CD4-positive, alpha-beta T cell treated with Interferon alpha-2 for 1 hour (primary cell): ENCODE measurements around the gene PRMT1.

Source experiments
- DNase-seq, 2 donors: peaks; one replicate each; pipeline ENCODE4 v3.0.0-alpha.2; 2020 to 2022

The PRMT1 gene

GRCh38 chr19:49730166-49730565 is 53.1 kb downstream of the PRMT1 start:
- no peak for DNase-seq
